HepG2 (cell line): ENCODE results near the gene PCYT2. TPM values are rescaled to one million over a fixed set of nuclear protein-coding genes. Genes with fewer than 3 reads are reported as not detected.

ENCODE experiments used
- HDAC2 ChIP-seq: sonication (generic); formaldehyde crosslinking; IDR thresholded peaks from 2 replicates; pipeline ENCODE4 v1.4.0; 2020; ENCODE audit warnings: missing genetic modification reagents
- HNRNPL ChIP-seq: fragments of 200-400 bp; formaldehyde crosslinking; IDR thresholded peaks from 2 replicates; pipeline ENCODE4 v1.6.1; 2017; ENCODE audit warnings: mild to moderate bottlenecking, low read depth, low read length
- JUND ChIP-seq: sonication (generic); formaldehyde crosslinking; IDR thresholded peaks from 2 replicates; pipeline ENCODE4 v1.8.0; 2022; ENCODE audit warnings: mild to moderate bottlenecking, missing genetic modification reagents
- RFX1 ChIP-seq: fragments of 450-650 bp; IDR thresholded peaks from 2 replicates; pipeline ENCODE4 v1.6.1; 2017
- SAFB2 ChIP-seq: sonication (generic); formaldehyde crosslinking; IDR thresholded peaks from 2 replicates; pipeline ENCODE4 v1.5.1; 2020; ENCODE audit warnings: missing genetic modification reagents, low read depth, mild to moderate bottlenecking, borderline replicate concordance
- SOX5 ChIP-seq: IDR thresholded peaks from 2 replicates; pipeline ENCODE4 v1.6.1; 2016; ENCODE audit warnings: borderline replicate concordance
- SP140L ChIP-seq: sonication (generic); formaldehyde crosslinking; IDR thresholded peaks from 2 replicates; pipeline ENCODE4 v1.4.0; 2020; ENCODE audit warnings: missing genetic modification reagents, borderline replicate concordance
- SRSF4 ChIP-seq: fragments of 200-400 bp; formaldehyde crosslinking; IDR thresholded peaks from one replicate; pipeline ENCODE4 v1.6.1; 2018; ENCODE audit warnings: mild to moderate bottlenecking, low read depth, low read length, moderate library complexity; ENCODE audit not compliant: poor library complexity, severe bottlenecking
- ZNF34 ChIP-seq: sonication (generic); formaldehyde crosslinking; IDR thresholded peaks from 2 replicates; pipeline ENCODE4 v1.4.0; 2020; ENCODE audit warnings: mild to moderate bottlenecking, missing genetic modification reagents, borderline replicate concordance
- ZNF510 ChIP-seq: sonication (generic); formaldehyde crosslinking; IDR thresholded peaks from 2 replicates; pipeline ENCODE4 v1.4.0; 2020; ENCODE audit warnings: low read depth, mild to moderate bottlenecking, missing genetic modification reagents
- ZNF782 ChIP-seq: sonication (generic); formaldehyde crosslinking; IDR thresholded peaks from 2 replicates; pipeline ENCODE4 v1.4.0; 2020; ENCODE audit warnings: missing genetic modification reagents, mild to moderate bottlenecking, borderline replicate concordance
- ZNF879 ChIP-seq: sonication (generic); formaldehyde crosslinking; IDR thresholded peaks from 2 replicates; pipeline ENCODE4 v1.8.1; 2023; ENCODE audit warnings: missing genetic modification reagents
- polyA plus RNA-seq, 8 experiments: library from polyadenylated mRNA; depleted of rRNA in 3 of 8; stranded (reverse) in 7 of 8; unstranded in 1 of 8; fragments of >200 nt; fragmentation: Illumina TruSeq in 4 of 8; extraction: Trizol in 4 of 8; gene quantifications; 2 replicates each; pipeline versions ENCODE4 v1.2.1 to v1.2.3, GENCODE V29; 2011 to 2016; ENCODE audit warnings: low read depth in 4 of 8, missing spikeins in 1 of 8, mixed read lengths in 1 of 8; ENCODE audit not compliant: insufficient read depth in 1 of 8
- total RNA-seq, 5 experiments: library from RNA; depleted of rRNA; stranded (reverse); fragments of >200 nt; fragmentation: Illumina TruSeq; extraction: Trizol; gene quantifications; 2 replicates each; pipeline ENCODE4 v1.2.3, GENCODE V29; 2016; ENCODE audit warnings: low read depth in 1 of 5
- TF ChIP-seq, protein P1 (sequence below): sonication (generic); formaldehyde crosslinking; IDR thresholded peaks from 2 replicates; pipeline ENCODE4 v1.8.1; 2023; ENCODE audit warnings: mild to moderate bottlenecking, missing genetic modification reagents, borderline replicate concordance
- TF ChIP-seq, protein P2 (sequence below): sonication (generic); formaldehyde crosslinking; IDR thresholded peaks from 2 replicates; pipeline ENCODE4 v1.4.0; 2020; ENCODE audit warnings: missing genetic modification reagents
- TF ChIP-seq, protein P3 (sequence below): sonication (generic); formaldehyde crosslinking; IDR thresholded peaks from 2 replicates; pipeline ENCODE4 v1.8.0; 2022; ENCODE audit warnings: mild to moderate bottlenecking, missing genetic modification reagents; ENCODE audit not compliant: insufficient replicate concordance
- TF ChIP-seq, protein P4 (sequence below): IDR thresholded peaks from 2 replicates; pipeline ENCODE4 v1.6.1; 2016; ENCODE audit warnings: missing genetic modification reagents, missing compliant biosample characterization
- TF ChIP-seq, protein P5 (sequence below): sonication (generic); formaldehyde crosslinking; IDR thresholded peaks from 2 replicates; pipeline ENCODE4 v1.4.0; 2020; ENCODE audit warnings: missing genetic modification reagents
- TF ChIP-seq, protein P6 (sequence below): sonication (generic); formaldehyde crosslinking; IDR thresholded peaks from 2 replicates; pipeline ENCODE4; 2020; ENCODE audit warnings: missing genetic modification reagents, mild to moderate bottlenecking, borderline replicate concordance
- TF ChIP-seq, protein P7 (sequence below): sonication (generic); formaldehyde crosslinking; IDR thresholded peaks from 2 replicates; pipeline ENCODE4 v1.8.1; 2023; ENCODE audit warnings: missing genetic modification reagents, mild to moderate bottlenecking, borderline replicate concordance

PCYT2 gene
- total and polyA plus RNA-seq, 2 of the 13 experiments (the other 11 are each of a cell fraction or from before 2014, with no cell fraction given): 147 to 297 TPM

DNA sequence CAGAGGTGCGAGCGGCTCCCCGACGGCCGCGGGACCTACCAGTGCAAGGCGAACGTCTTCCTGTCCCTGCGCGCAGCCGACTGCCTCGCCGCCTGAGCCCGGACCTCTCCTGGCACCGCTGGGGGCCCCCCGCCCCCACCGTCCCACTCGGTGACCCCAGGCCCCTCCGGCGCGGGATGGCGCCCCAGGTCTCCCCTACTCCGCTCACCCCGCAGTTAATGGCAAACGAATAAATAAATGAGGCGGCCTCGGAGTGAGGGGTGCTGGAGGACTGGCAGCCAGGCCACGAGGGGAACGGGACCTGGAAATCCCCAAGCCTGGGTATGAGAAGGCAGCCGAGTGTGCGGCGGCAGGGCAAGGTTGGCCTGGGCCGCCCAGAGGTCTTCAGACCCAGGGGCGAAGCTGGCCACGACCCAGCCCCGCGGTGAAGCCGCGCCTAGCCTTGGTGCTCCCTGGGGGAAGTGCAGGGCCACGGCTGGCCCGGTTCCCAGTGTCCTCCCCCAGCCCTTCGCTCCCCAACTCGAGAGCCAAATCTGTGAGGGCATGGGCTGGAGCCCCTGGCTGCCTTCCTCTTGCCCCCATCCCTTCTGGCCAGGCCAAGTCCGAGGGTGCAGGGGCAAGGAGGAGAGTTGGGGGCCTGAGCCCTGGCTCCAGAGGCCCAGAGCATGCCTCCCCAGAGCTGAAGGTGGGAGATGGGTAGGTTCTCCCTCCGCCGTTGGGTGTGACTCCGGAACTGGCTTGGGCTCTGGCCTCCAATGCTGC, 8.4 kb downstream of the PCYT2 start (continued):
- TF ChIP-seq ZNF782 (CRISPR knock-in tag): no peak
- no peak for TF ChIP-seq SP140L
- TF ChIP-seq, protein P1, sequence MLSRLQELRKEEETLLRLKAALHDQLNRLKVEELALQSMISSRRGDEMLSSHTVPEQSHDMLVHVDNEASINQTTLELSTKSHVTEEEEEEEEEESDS (CRISPR knock-in tag): no peak
- TF ChIP-seq, protein P2, sequence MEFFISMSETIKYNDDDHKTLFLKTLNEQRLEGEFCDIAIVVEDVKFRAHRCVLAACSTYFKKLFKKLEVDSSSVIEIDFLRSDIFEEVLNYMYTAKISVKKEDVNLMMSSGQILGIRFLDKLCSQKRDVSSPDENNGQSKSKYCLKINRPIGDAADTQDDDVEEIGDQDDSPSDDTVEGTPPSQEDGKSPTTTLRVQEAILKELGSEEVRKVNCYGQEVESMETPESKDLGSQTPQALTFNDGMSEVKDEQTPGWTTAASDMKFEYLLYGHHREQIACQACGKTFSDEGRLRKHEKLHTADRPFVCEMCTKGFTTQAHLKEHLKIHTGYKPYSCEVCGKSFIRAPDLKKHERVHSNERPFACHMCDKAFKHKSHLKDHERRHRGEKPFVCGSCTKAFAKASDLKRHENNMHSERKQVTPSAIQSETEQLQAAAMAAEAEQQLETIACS (CRISPR knock-in tag): 0 out of 2 replicates have a peak, but pooled peaks have one; percentile 9
- TF ChIP-seq, protein P3, sequence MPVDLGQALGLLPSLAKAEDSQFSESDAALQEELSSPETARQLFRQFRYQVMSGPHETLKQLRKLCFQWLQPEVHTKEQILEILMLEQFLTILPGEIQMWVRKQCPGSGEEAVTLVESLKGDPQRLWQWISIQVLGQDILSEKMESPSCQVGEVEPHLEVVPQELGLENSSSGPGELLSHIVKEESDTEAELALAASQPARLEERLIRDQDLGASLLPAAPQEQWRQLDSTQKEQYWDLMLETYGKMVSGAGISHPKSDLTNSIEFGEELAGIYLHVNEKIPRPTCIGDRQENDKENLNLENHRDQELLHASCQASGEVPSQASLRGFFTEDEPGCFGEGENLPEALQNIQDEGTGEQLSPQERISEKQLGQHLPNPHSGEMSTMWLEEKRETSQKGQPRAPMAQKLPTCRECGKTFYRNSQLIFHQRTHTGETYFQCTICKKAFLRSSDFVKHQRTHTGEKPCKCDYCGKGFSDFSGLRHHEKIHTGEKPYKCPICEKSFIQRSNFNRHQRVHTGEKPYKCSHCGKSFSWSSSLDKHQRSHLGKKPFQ: peak; percentile 37
- TF ChIP-seq, protein P4, sequence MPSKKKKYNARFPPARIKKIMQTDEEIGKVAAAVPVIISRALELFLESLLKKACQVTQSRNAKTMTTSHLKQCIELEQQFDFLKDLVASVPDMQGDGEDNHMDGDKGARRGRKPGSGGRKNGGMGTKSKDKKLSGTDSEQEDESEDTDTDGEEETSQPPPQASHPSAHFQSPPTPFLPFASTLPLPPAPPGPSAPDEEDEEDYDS (CRISPR knock-in tag): no peak
- no peak for TF ChIP-seq ZNF510
- TF ChIP-seq ZNF879: 0 out of 2 replicates have a peak, but pooled peaks have one; percentile 21
- peak; percentile 74; the same call in 1 of the 2 replicates for TF ChIP-seq HNRNPL
- no peak for TF ChIP-seq RFX1
- no peak for TF ChIP-seq SOX5 (CRISPR knock-in tag)
- peak; percentile 74 for TF ChIP-seq SRSF4
- 0 out of 2 replicates have a peak, but pooled peaks have one; percentile 20 for TF ChIP-seq HDAC2 (CRISPR knock-in tag)
- TF ChIP-seq, protein P5, sequence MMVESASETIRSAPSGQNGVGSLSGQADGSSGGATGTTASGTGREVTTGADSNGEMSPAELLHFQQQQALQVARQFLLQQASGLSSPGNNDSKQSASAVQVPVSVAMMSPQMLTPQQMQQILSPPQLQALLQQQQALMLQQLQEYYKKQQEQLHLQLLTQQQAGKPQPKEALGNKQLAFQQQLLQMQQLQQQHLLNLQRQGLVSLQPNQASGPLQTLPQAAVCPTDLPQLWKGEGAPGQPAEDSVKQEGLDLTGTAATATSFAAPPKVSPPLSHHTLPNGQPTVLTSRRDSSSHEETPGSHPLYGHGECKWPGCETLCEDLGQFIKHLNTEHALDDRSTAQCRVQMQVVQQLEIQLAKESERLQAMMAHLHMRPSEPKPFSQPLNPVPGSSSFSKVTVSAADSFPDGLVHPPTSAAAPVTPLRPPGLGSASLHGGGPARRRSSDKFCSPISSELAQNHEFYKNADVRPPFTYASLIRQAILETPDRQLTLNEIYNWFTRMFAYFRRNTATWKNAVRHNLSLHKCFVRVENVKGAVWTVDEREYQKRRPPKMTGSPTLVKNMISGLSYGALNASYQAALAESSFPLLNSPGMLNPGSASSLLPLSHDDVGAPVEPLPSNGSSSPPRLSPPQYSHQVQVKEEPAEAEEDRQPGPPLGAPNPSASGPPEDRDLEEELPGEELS (CRISPR knock-in tag): no peak
- no peak; the same call in 1 of the 2 replicates for TF ChIP-seq SAFB2 (CRISPR knock-in tag)
- no peak for TF ChIP-seq ZNF34
- TF ChIP-seq, protein P6, sequence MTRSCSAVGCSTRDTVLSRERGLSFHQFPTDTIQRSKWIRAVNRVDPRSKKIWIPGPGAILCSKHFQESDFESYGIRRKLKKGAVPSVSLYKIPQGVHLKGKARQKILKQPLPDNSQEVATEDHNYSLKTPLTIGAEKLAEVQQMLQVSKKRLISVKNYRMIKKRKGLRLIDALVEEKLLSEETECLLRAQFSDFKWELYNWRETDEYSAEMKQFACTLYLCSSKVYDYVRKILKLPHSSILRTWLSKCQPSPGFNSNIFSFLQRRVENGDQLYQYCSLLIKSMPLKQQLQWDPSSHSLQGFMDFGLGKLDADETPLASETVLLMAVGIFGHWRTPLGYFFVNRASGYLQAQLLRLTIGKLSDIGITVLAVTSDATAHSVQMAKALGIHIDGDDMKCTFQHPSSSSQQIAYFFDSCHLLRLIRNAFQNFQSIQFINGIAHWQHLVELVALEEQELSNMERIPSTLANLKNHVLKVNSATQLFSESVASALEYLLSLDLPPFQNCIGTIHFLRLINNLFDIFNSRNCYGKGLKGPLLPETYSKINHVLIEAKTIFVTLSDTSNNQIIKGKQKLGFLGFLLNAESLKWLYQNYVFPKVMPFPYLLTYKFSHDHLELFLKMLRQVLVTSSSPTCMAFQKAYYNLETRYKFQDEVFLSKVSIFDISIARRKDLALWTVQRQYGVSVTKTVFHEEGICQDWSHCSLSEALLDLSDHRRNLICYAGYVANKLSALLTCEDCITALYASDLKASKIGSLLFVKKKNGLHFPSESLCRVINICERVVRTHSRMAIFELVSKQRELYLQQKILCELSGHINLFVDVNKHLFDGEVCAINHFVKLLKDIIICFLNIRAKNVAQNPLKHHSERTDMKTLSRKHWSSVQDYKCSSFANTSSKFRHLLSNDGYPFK (CRISPR knock-in tag): peak; percentile 24; the same call in 1 of the 2 replicates
- TF ChIP-seq JUND (CRISPR knock-in tag): no peak
- TF ChIP-seq, protein P7, sequence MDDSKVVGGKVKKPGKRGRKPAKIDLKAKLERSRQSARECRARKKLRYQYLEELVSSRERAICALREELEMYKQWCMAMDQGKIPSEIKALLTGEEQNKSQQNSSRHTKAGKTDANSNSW (CRISPR knock-in tag): 0 out of 2 replicates have a peak, but pooled peaks have one; percentile 16
